ENCODE data around the gene RHBDF1.

The RHBDF1 gene

GRCh38 chr16:97822-98221 is 25.4 kb upstream of the RHBDF1 start:
- no peak for DNase-seq
- in situ Hi-C loops (cut with MboI; ENCODE audit: low pct_unique_long_range_greater_than_20kb, low sequenced_read_pairs): no loop called here

DNA sequence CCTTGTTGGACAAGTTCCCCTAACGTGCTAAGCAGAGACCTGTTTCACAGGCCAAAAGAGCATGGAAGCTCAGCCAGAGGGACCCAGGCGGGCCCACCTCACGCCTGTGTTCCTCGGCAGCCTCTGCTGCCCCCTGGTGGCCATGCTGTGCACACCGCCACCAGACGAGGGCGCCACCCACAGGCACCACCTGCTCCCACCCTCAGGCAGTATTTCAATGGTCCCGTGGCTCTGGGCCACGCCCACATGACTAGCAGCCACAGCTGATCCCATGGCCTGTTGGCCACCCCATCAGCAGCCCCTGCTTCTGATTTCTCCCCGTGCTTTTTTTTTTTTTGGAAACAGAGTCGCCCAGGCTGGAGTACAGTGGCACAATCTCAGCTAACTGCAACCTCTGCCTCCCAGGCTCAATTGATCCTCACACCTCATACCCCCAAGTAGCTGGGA is 24.5 kb upstream of the RHBDF1 start:
- in situ Hi-C loops (cut with MboI; ENCODE audit: low pct_unique_long_range_greater_than_20kb, low sequenced_read_pairs): no loop called here

GRCh38 chr16:94918-95265 is 22.5 kb upstream of the RHBDF1 start:
- in situ Hi-C loops (cut with MboI; ENCODE audit: low pct_unique_long_range_greater_than_20kb, low sequenced_read_pairs): no loop called here

More for the DNA sequence above, 24.5 kb upstream of the RHBDF1 start:
- DNase-seq: peak; percentile 97

GRCh38 chr16:92431-93339 is 20.3 kb upstream of the RHBDF1 start:
- in situ Hi-C loops (cut with MboI; ENCODE audit: low pct_unique_long_range_greater_than_20kb, low sequenced_read_pairs): no loop called here
- no peak for DNase-seq

More at GRCh38 chr16:94918-95265, 22.5 kb upstream of the RHBDF1 start:
- DNase-seq: no peak

DNA sequence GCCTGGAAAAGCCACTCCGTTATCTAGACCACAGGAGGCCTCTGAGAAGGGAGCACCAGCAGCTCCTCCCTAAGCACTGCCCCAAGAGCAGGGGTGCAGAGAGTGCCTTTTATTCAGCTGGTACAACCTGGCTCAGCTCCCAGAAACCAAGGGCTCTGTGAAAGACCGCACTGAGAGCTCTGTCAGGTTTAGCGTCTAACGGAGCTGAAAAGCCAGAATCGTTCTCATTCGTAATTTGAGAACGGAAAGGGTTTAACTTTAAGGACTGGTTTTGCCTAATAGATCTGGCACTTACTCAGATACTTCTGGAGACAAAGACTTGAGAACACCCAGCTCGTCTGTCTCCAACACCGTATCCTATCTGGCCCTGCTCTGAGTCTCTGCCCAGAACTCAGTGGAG is 19.1 kb upstream of the RHBDF1 start:
- in situ Hi-C loops (cut with MboI; ENCODE audit: low pct_unique_long_range_greater_than_20kb, low sequenced_read_pairs): no loop called here

GRCh38 chr16:89391-90302 is 17.2 kb upstream of the RHBDF1 start:
- in situ Hi-C loops (cut with MboI; ENCODE audit: low pct_unique_long_range_greater_than_20kb, low sequenced_read_pairs): no loop called here
- no peak for DNase-seq

More for the DNA sequence above, 19.1 kb upstream of the RHBDF1 start:
- no peak for DNase-seq

DNA sequence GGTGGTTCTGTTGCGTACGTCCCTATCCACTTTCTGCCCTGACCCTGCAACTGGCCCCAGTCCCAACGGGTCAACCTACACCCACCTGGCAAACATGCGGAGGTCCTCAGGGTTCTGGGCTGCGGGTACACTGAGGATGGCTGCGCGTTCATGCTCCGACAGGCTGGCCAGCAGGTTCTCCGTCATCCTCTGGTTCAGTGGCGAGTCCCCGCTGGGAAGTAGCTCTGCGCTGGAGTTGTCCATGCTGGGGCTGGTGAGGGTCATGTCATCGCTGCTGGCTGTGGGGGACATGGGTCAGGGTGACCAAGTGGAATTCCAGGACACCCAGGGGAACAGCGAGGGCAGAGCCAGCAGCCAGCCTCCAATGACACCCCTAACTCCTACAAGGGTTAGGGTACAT is 16.2 kb upstream of the RHBDF1 start:
- in situ Hi-C loops (cut with MboI; ENCODE audit: low pct_unique_long_range_greater_than_20kb, low sequenced_read_pairs): no loop called here
- no peak for DNase-seq

- no peak for DNase-seq
- in situ Hi-C loops (cut with MboI; ENCODE audit: low pct_unique_long_range_greater_than_20kb, low sequenced_read_pairs): no loop called here
Measured at GRCh38 chr16:86483-86952, 14.1 kb upstream of the RHBDF1 start.

DNA sequence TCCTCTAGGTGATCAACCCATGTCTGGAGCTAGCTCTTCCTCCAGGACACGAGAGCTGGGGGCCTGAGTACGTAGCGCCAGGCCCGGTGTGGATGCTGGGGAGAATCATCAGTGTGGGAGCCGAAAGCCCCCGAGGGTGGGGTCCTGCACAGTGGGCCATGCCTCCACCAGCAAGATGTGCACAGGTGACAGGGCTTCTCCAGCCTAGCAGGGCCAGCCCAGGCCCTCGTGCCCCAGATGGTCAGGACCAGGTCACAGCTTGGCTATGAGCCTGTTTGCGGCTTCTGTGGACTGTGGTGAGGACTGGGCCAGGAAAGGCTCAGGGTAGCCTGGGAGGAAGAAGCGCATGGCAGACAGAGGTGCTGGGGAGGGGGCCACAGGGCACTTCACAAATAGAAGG is 13.4 kb upstream of the RHBDF1 start:
- no peak for DNase-seq
- in situ Hi-C loops (cut with MboI; ENCODE audit: low pct_unique_long_range_greater_than_20kb, low sequenced_read_pairs): no loop called here

DNA sequence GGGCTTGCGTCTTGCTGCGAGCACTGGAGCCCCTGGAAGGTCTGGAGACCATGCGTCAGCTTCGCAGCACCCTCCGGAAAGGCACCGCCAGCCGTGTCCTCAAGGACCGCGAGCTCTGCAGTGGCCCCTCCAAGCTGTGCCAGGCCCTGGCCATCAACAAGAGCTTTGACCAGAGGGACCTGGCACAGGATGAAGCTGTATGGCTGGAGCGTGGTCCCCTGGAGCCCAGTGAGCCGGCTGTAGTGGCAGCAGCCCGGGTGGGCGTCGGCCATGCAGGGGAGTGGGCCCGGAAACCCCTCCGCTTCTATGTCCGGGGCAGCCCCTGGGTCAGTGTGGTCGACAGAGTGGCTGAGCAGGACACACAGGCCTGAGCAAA is 13.0 kb upstream of the RHBDF1 start:
- in situ Hi-C loops (cut with MboI; ENCODE audit: low pct_unique_long_range_greater_than_20kb, low sequenced_read_pairs): no loop called here
- no peak for DNase-seq

- in situ Hi-C loops (cut with MboI; ENCODE audit: low pct_unique_long_range_greater_than_20kb, low sequenced_read_pairs): no loop called here
- peak; percentile 81 for DNase-seq
Measured at GRCh38 chr16:84718-85406, 12.4 kb upstream of the RHBDF1 start.

DNA sequence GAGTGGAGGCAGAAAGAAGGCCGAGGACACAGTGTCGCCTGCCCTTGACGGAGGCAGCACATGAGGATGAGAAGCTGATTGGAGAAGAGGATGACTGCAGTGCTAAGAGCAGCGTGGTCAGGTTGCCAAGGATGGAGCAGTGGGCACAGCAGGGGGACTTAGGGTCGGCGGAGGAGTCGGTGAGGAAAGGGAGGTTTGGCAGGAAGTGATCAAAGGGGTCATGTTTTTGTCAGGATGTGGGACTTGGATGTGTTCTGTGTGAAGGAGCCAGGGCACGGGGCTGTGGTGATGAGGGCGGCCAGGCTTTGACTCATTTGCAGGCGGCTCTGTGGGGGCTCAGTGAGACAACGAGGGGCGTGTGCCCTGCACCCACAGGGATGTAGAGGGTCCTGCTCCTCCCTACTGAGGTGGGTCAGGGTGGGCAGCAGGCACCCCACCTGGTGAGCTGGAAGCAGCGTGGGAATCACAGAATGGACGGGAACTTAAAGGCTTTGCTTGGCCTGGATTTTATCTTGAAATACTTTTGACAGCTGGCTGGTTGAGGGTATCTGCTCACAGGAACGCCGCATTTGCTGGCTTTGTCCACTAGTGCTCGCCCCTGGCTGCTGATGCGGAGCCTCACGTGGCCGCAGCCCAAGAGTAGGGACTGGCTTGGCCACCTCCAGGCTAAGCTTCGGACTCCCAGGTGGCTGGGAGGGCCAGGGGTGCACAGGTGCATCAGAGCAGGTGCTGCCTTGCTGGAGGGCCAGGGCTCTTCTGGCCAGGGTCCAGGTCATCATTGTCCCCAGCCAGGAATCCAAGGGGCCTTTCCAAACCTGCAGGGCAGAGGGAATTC is 11.6 kb upstream of the RHBDF1 start:
- DNase-seq: peak; percentile 41
- in situ Hi-C loops (cut with MboI; ENCODE audit: low pct_unique_long_range_greater_than_20kb, low sequenced_read_pairs): no loop called here

GRCh38 chr16:83060-83603 is 10.7 kb upstream of the RHBDF1 start:
- DNase-seq: no peak
- in situ Hi-C loops (cut with MboI; ENCODE audit: low pct_unique_long_range_greater_than_20kb, low sequenced_read_pairs): no loop called here

DNA sequence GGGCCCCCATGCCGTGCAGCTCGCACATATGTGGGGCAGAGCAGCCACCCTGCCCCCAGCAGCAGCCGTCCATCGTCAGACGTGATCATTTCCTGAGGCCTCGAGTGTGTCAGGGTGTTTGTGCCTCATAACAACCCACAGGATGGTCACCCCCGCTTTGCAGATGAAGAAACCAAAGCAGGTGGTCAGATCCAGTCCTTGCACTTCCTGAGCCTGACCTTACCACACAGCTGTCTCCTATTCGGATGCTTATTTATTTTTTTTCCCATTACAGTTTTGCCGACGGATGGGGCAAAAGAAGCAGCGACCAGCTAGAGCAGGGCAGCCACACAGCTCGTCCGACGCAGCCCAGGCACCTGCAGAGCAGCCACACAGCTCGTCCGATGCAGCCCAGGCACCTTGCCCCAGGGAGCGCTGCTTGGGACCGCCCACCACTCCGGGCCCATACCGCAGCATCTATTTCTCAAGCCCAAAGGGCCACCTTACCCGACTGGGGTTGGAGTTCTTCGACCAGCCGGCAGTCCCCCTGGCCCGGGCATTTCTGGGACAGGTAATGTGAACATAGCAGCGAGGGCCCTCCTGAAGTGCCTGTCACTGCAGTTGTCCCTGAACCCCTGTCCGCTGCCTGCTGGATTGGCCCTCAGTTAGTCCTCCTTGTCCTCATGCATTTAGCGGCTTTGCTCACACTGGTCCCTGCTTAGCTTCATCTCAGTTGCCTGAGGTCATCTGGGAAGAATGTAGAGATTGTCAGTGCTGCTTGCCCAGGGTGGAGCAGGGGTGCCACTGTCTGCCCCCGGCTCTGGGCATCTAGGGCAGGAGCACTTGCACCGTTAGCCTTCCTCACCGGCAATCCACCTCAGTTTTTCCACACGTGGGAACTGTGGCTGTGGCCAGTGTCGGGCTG is 7.0 kb upstream of the RHBDF1 start:
- peak; percentile 24 for DNase-seq
- in situ Hi-C loops (cut with MboI; ENCODE audit: low pct_unique_long_range_greater_than_20kb, low sequenced_read_pairs): no loop called here

DNA sequence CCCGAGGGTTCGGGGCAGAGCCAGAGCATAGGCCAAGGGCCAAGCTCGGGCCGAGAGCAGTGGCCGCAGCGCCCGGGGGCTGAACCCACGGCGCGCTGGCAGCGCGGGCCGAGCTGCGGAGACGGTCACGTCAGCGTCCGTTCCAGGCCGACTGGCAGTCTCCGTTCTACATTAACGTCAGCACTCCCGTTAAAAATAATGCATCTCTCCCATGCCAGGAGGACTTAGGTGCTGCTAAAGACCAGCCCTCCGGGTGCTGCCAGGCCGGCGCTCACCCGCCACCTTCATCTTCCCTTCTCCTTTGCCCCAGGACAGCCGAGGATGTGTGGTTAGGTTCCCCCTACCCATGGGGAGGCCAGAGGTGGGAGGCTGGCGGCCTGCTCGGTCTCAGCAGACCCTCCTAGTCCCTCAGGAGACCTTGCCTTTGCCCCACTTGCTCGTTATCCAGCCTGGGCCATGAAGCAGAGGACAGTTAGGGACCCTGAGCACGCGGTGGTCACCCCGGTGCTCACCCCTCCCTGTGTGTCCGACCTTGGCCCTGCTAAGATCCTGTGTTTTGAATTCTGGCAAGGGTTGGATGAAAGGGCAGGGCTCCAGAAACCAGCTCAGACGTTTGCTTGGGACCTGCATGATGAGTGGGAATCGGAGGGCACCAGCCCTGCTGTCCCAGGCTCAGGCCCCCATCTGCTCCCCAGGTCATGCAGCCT is 6.2 kb upstream of the RHBDF1 start:
- DNase-seq: no peak
- in situ Hi-C loops (cut with MboI; ENCODE audit: low pct_unique_long_range_greater_than_20kb, low sequenced_read_pairs): no loop called here

DNA sequence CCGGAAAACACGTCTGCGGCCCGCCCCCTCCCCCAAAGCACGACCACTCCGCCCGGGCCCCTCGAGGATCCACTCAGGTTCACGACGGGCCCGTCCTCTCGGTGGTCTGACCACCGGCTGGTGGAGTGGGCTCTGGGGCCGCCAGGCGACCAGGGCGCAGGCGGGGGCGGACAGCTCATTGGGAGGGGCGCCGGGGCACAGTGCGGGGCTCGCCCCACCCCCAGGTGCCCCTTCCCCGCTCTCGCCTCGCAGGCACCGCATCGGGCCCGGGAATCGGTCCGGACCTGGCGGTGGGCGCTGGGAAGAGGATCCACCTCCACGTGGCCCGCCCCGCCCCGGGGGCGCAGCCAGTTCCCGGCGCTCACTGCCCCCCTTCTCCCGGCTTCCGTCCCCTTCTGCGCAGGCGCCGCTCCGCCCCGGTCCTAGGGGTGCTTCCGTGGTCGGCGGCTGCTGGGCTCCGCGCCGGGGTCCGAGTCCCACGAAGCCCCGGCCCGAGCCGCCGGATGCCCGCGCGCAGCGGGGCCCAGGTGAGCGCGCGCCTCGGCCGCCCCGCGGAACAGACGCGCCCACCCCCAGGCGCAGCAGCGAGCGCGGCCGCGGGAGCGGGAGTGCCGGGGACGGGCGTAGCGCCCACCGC is 5.5 kb upstream of the RHBDF1 start, which contains the start of gene MPG:
TSS of gene MPG (plus strand) at position 419 of the 637 bp plus-strand sequence. CDS start at position 504, 85 bp downstream.
- peak; percentile 59 for DNase-seq
- in situ Hi-C loops (cut with MboI; ENCODE audit: low pct_unique_long_range_greater_than_20kb, low sequenced_read_pairs): no loop called here
